Lower leg skin (tissue), 4 donors: ENCODE results near the gene VAV2. TPM values are rescaled to one million over a fixed set of nuclear protein-coding genes. Genes with fewer than 3 reads are reported as not detected.

Experiments
- DNase-seq, 2 donors: peaks; one replicate each; pipeline ENCODE4 v3.0.0-alpha.2; 2019; ENCODE audit warnings: low spot score in 2 of 2
- H3K4me3 ChIP-seq: fragments of 200-600 bp; sonication (generic); 2 replicates; pipeline ENCODE4 v1.5.1; 2017; ENCODE audit warnings: mild to moderate bottlenecking, low read depth; ENCODE audit not compliant: poor library complexity, severe bottlenecking
- POLR2A ChIP-seq, 2 donors: fragments of 450-650 bp; IDR thresholded peaks; one replicate each; pipeline ENCODE4 v1.6.1; 2016 to 2017; ENCODE audit warnings: antibody characterized with exemption in 2 of 2, mild to moderate bottlenecking in 1 of 2, moderate library complexity in 1 of 2
- WGBS, 2 donors: methylation state at CpG; one replicate each; pipeline ENCODE4 v1.1.5; 2018; 5-methylcytosine and 5-hydroxymethylcytosine counted together
- intact Hi-C: fragments of 100-400 bp; cut with DNase I; formaldehyde crosslinking; loops from one replicate; pipeline ENCODE4 v1.15.0; 2023; ENCODE audit warnings: low total_unique reads
- total RNA-seq, 4 donors: library from RNA; depleted of rRNA; stranded (reverse); fragments of >200 nt; gene quantifications; one replicate each; pipeline ENCODE4 v1.1.0, GENCODE V29; 2016
- TF ChIP-seq, protein P1 (sequence below), 3 donors: fragments of 450-650 bp; IDR thresholded peaks; one replicate each; pipeline ENCODE4 v1.5.1; 2016; ENCODE audit warnings: antibody characterized with exemption in 3 of 3, mild to moderate bottlenecking in 3 of 3, moderate library complexity in 2 of 3

Gene VAV2
- total RNA-seq, 4 donors from 2014 or later: 6.8 to 9.1 (median 7.5) TPM

GRCh38 chr9:133978226-133978898 is 13.8 kb downstream of the VAV2 start:
- DNase-seq: no peak
- intact Hi-C loops: no loop called here
- no peak for TF ChIP-seq POLR2A (IDR thresholded peaks at IDR 0.05)
- TF ChIP-seq, protein P1, sequence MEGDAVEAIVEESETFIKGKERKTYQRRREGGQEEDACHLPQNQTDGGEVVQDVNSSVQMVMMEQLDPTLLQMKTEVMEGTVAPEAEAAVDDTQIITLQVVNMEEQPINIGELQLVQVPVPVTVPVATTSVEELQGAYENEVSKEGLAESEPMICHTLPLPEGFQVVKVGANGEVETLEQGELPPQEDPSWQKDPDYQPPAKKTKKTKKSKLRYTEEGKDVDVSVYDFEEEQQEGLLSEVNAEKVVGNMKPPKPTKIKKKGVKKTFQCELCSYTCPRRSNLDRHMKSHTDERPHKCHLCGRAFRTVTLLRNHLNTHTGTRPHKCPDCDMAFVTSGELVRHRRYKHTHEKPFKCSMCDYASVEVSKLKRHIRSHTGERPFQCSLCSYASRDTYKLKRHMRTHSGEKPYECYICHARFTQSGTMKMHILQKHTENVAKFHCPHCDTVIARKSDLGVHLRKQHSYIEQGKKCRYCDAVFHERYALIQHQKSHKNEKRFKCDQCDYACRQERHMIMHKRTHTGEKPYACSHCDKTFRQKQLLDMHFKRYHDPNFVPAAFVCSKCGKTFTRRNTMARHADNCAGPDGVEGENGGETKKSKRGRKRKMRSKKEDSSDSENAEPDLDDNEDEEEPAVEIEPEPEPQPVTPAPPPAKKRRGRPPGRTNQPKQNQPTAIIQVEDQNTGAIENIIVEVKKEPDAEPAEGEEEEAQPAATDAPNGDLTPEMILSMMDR (IDR thresholded peaks at IDR 0.05): no peak
- no peak overlapping the region for H3K4me3 ChIP-seq
- 88 to 94% methylated on average over 13 of the region's 13 CpGs for WGBS, 2 donors

- TF ChIP-seq, protein P1 (IDR thresholded peaks at IDR 0.05): no peak
- TF ChIP-seq POLR2A (IDR thresholded peaks at IDR 0.05): no peak
- WGBS, 2 donors: 90 to 94% methylated on average over 26 of the region's 26 CpGs
- DNase-seq: no peak
- H3K4me3 ChIP-seq: no peak overlapping the region
- intact Hi-C loops: no loop called here
Observed at GRCh38 chr9:133977421-133978201, 14.5 kb downstream of the VAV2 start.

DNA sequence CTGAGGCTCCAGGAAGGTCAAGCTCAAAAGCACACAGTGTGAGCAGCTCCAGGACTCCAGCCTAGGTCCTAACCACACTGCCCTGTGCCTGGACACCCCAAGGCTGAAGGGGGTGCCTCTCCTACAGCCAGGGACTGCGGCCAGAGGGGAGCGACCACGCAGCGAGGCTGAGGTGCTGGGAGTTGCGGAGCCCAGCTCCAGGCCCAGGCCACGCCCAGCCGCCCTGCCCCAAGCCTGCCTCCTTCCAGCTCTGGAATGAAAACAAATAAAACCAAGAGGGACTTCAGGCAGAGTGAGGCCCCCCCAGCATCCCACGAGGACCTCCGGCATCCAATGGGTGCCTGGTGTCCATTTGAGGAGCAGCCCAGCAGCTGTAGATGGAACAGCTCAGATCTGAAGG is 15.2 kb downstream of the VAV2 start:
- intact Hi-C loops: no loop called here
- H3K4me3 ChIP-seq: no peak overlapping the region
- TF ChIP-seq, protein P1 (IDR thresholded peaks at IDR 0.05): no peak
- no peak for TF ChIP-seq POLR2A (IDR thresholded peaks at IDR 0.05)
- no peak for DNase-seq
- WGBS, 2 donors: 80 to 98% methylated on average over 7 to 8 of the region's 9 CpGs

DNA sequence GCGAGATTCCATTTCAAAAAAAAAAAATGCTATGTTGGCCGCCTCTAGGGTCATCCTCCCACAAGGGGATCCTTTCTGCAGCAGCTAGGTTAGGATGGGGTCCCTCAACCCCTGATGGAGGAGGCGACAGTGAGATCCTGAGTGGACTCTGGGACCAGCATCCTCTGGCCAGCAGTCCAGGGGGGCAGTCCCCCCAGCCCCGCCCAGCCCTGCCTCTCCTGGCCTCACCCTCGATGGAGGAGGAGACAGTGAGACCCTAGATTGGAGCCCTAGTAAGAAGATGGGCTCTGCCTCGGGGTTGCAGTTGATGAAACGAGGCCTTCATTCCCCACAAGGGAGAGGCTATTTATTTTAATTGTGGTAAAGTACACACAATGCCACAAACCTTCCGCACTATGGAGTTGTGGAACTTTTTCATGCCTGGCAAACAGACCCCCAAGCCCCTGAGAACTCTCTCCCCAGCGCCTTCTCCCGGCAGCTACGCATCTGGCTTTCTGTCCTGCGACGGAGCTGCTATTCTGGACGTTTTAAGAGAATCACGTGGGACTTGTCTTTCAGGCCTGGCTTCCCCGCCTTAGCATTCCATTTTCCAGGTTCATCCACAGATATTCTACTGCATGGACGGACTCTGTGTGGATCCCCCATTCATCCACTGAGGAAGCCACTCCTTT is 15.8 kb downstream of the VAV2 start:
- intact Hi-C loops: no loop called here
- no peak for DNase-seq
- TF ChIP-seq, protein P1 (IDR thresholded peaks at IDR 0.05): no peak
- no peak for TF ChIP-seq POLR2A (IDR thresholded peaks at IDR 0.05)
- 91% methylated on average over 15 to 17 of the region's 17 CpGs for whole genome bisulfite sequencing, 2 donors
- no peak overlapping the region for H3K4me3 ChIP-seq

DNA sequence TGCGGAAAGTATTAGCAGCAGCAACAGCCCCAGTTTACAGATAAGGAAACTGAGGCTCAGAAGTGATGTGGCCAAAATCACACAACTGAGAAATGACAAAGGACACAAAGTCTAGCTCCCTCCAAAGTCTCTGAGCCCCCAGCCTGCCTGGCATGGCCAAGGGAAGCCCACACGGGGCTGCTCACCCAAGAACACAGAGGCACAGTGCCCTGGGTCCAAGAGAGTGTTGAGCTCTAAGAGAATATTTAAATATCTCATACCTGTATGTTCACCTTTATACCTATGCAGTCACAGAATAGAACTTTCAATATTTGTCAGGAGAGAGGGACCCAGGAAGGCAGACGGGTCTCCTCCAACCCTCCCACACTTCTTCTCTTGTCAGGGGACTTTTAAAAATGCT is 16.6 kb downstream of the VAV2 start:
- TF ChIP-seq, protein P1 (IDR thresholded peaks at IDR 0.05): no peak
- no peak for TF ChIP-seq POLR2A (IDR thresholded peaks at IDR 0.05)
- intact Hi-C loops: no loop called here
- 96 to 98% methylated on average over 3 of the region's 3 CpGs for WGBS, 2 donors
- H3K4me3 ChIP-seq: no peak overlapping the region
- DNase-seq: no peak
